K562 (cell line): Measurements from ENCODE around the gene TESK2. TPM values are rescaled to one million over a fixed set of nuclear protein-coding genes. Genes with fewer than 3 reads are reported as not detected.

ENCODE experiments used
- ATF3 ChIP-seq, 2 experiments: fragments of 450-650 bp in 1 of 2; sonication (generic) in 1 of 2; formaldehyde crosslinking in 1 of 2; IDR thresholded peaks in 1 of 2; conservative IDR thresholded peaks in 1 of 2; 2 replicates each; pipeline versions ENCODE4 v1.6.1 to v1.8.1; 2016 to 2023; ENCODE audit warnings: mild to moderate bottlenecking in 2 of 2, moderate library complexity in 2 of 2, inconsistent platforms in 1 of 2, missing genetic modification reagents in 1 of 2
- CBFB ChIP-seq: sonication (generic); formaldehyde crosslinking; IDR thresholded peaks from 2 replicates; pipeline ENCODE4 v1.4.0; 2020; ENCODE audit warnings: mild to moderate bottlenecking, missing genetic modification reagents
- CHCHD3 ChIP-seq: fragments of 250-450 bp; sonication (Bioruptor Pico); IDR thresholded peaks from 2 replicates; pipeline ENCODE4 v2.1.2; 2022; ENCODE audit warnings: mild to moderate bottlenecking
- ESRRA ChIP-seq: fragments of 450-650 bp; IDR thresholded peaks from 2 replicates; pipeline ENCODE4 v1.6.1; 2014; ENCODE audit warnings: low read depth, mild to moderate bottlenecking, moderate library complexity, borderline replicate concordance
- GATA2 ChIP-seq: sonication (generic); formaldehyde crosslinking; IDR thresholded peaks from 2 replicates; pipeline ENCODE4 v1.4.0; 2020; ENCODE audit warnings: mild to moderate bottlenecking, missing genetic modification reagents
- HDAC1 ChIP-seq, 2 experiments: fragments of 450-650 bp; IDR thresholded peaks; 2 replicates each; pipeline ENCODE4 v1.6.1; 2016 to 2017; ENCODE audit warnings: inconsistent platforms in 1 of 2, mild to moderate bottlenecking in 1 of 2, moderate library complexity in 1 of 2
- L3MBTL2 ChIP-seq: fragments of 450-650 bp; IDR thresholded peaks from 2 replicates; pipeline ENCODE4 v1.6.1; 2016; ENCODE audit warnings: mild to moderate bottlenecking, moderate library complexity
- PATZ1 ChIP-seq: fragments of 250-450 bp; sonication (Bioruptor Pico); IDR thresholded peaks from 2 replicates; pipeline ENCODE4 v1.5.0; 2020; ENCODE audit warnings: mild to moderate bottlenecking, borderline replicate concordance
- POLR2AphosphoS2 ChIP-seq: IDR thresholded peaks from 2 replicates; pipeline ENCODE4 v1.6.1; 2012; ENCODE audit warnings: low read length, improper control_type of control experiment
- RAD21 ChIP-seq, 2 experiments: fragments of 250-450 bp in 1 of 2; fragments of 450-650 bp in 1 of 2; sonication (Bioruptor Pico) in 1 of 2; formaldehyde crosslinking in 1 of 2; IDR thresholded peaks in 1 of 2; conservative IDR thresholded peaks in 1 of 2; 2 replicates each; pipeline versions ENCODE4 v1.4.0 to v1.8.0; 2020 to 2022; ENCODE audit warnings: mild to moderate bottlenecking in 2 of 2, moderate library complexity in 1 of 2
- RFX5 ChIP-seq: IDR thresholded peaks from 2 replicates; pipeline ENCODE4 v1.6.1; 2011; ENCODE audit warnings: low read depth, mild to moderate bottlenecking, improper control_type of control experiment, low read length
- SP1 ChIP-seq: sonication (generic); formaldehyde crosslinking; IDR thresholded peaks from 2 replicates; pipeline ENCODE4 v1.8.1; 2022; ENCODE audit warnings: mild to moderate bottlenecking, missing genetic modification reagents
- TCF3 ChIP-seq: sonication (generic); formaldehyde crosslinking; IDR thresholded peaks from 2 replicates; pipeline ENCODE4 v1.4.0; 2020; ENCODE audit warnings: mild to moderate bottlenecking, missing genetic modification reagents
- TCF7 ChIP-seq: sonication (generic); IDR thresholded peaks from 2 replicates; pipeline ENCODE4 v1.6.1; 2016; ENCODE audit warnings: antibody characterized with exemption, borderline replicate concordance
- ZBTB9 ChIP-seq: fragments of 450-650 bp; formaldehyde crosslinking; IDR thresholded peaks from 2 replicates; pipeline ENCODE4 v1.4.0; 2020; ENCODE audit warnings: mild to moderate bottlenecking, moderate library complexity
- ZEB2 ChIP-seq: fragments of 450-650 bp; IDR thresholded peaks from 2 replicates; pipeline ENCODE4 v1.6.1; 2016
- ZNF174 ChIP-seq: fragments of 250-450 bp; sonication (Bioruptor Pico); IDR thresholded peaks from 2 replicates; pipeline ENCODE4 v1.4.0; 2020; ENCODE audit warnings: mild to moderate bottlenecking
- ZNF253 ChIP-seq: fragments of 250-450 bp; sonication (Bioruptor Pico); conservative IDR thresholded peaks from 2 replicates; pipeline ENCODE4 v1.6.1; 2021; ENCODE audit warnings: mild to moderate bottlenecking
- ZNF41 ChIP-seq: fragments of 250-450 bp; sonication (Bioruptor Pico); conservative IDR thresholded peaks from 2 replicates; pipeline ENCODE4 v1.4.0; 2020; ENCODE audit warnings: mild to moderate bottlenecking
- ZNF512 ChIP-seq: IDR thresholded peaks from 2 replicates; pipeline ENCODE4 v1.6.1; 2016; ENCODE audit warnings: missing genetic modification characterization, missing compliant biosample characterization
- ZNF77 ChIP-seq: fragments of 250-450 bp; sonication (Bioruptor Pico); IDR thresholded peaks from 2 replicates; pipeline ENCODE4 v1.5.0; 2020
- ZNF830 ChIP-seq: fragments of 250-450 bp; sonication (Bioruptor Pico); IDR thresholded peaks from 2 replicates; pipeline ENCODE4 v1.5.0; 2021; ENCODE audit warnings: mild to moderate bottlenecking
- polyA plus RNA-seq, 8 experiments: library from polyadenylated mRNA; depleted of rRNA in 4 of 8; stranded (reverse) in 5 of 8; unstranded in 3 of 8; fragments of >200 nt; fragmentation: Nextera tagmentation in 2 of 8; fragmentation: Illumina TruSeq in 1 of 8; extraction: Ambion mirVana in 2 of 8; extraction: Trizol in 1 of 8; gene quantifications; 2 replicates each; pipeline versions ENCODE4 v1.2.1 to v1.2.3, GENCODE V29; 2011 to 2014; ENCODE audit warnings: inconsistent platforms in 1 of 8, missing spikeins in 1 of 8
- total RNA-seq, 7 experiments: library from RNA; depleted of rRNA in 6 of 7; stranded (reverse); fragments of >200 nt in 6 of 7; fragmentation: Illumina TruSeq in 2 of 7; extraction: Trizol in 2 of 7; gene quantifications; 2 replicates each; pipeline versions ENCODE4 v1.2.1 to v1.2.3, GENCODE V29; 2011 to 2021; ENCODE audit warnings: low replicate concordance in 1 of 7
- TF ChIP-seq, protein P1 (sequence below): fragments of 200-800 bp; sonication (Bioruptor generic); IDR thresholded peaks from 2 replicates; pipeline ENCODE4 v1.6.1; 2017; ENCODE audit warnings: missing genetic modification characterization, missing compliant biosample characterization

The TESK2 gene
- total and polyA plus RNA-seq, 9 of the 15 experiments (the other 6 are each of a cell fraction or from before 2014, with no cell fraction given): 1.6 to 5.3 (median 3.7) TPM

DNA sequence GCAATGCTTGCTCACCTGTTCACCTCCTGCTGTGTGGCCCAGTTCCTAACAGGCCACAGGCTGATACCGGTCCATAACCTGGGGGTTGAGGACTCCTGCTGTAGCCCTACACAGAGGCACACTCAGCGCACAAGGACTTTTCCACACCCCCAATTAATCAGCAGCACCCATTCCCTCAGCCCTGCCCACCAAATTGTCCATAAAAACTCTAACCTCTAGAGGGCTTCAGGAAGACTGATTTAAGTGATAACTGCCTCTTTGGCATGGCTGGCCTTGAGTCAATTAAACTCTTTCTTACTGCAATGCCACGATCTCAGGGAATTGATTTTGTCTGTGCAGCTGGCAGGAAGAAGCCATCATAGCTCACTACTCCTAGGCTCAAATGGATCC, 79.5 kb downstream of the TESK2 start (continued):
- TF ChIP-seq ZNF174 (CRISPR knock-in tag) (no peak), RFX5 (no peak), ZEB2 (no peak), ZNF512 (tag) (no peak), RAD21 (CRISPR knock-in tag; conservative IDR thresholded peaks at IDR 0.05 in 1 of 2, IDR thresholded peaks at IDR 0.05 in 1 of 2) (no peak), ZNF253 (CRISPR knock-in tag) (no peak), ZNF77 (no peak), ZNF830 (CRISPR knock-in tag) (0 out of 2 replicates have a peak, but pooled peaks have one; percentile 13), TCF7 (no peak), ZBTB9 (CRISPR knock-in tag) (peak; percentile 16), CBFB (CRISPR knock-in tag) (no peak), ATF3 (IDR thresholded peaks at IDR 0.05) (no peak), ATF3 (CRISPR knock-in tag; conservative IDR thresholded peaks at IDR 0.05) (no peak), PATZ1 (CRISPR knock-in tag) (peak; percentile 38; the same call in 1 of the 2 replicates), L3MBTL2 (no peak), ESRRA (no peak), SP1 (0 out of 2 replicates have a peak, but pooled peaks have one; percentile 6), GATA2 (CRISPR knock-in tag) (0 out of 2 replicates have a peak, but pooled peaks have one; percentile 17), ZNF41 (CRISPR knock-in tag) (peak; percentile 64; the same call in 1 of the 2 replicates), HDAC1 (IDR thresholded peaks at IDR 0.05) (no peak), TCF3 (CRISPR knock-in tag) (no peak), CHCHD3 (CRISPR knock-in tag) (no peak), POLR2AphosphoS2 (no peak)
- TF ChIP-seq, protein P1, sequence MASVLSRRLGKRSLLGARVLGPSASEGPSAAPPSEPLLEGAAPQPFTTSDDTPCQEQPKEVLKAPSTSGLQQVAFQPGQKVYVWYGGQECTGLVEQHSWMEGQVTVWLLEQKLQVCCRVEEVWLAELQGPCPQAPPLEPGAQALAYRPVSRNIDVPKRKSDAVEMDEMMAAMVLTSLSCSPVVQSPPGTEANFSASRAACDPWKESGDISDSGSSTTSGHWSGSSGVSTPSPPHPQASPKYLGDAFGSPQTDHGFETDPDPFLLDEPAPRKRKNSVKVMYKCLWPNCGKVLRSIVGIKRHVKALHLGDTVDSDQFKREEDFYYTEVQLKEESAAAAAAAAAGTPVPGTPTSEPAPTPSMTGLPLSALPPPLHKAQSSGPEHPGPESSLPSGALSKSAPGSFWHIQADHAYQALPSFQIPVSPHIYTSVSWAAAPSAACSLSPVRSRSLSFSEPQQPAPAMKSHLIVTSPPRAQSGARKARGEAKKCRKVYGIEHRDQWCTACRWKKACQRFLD: no peak
